HG03432 (cell line): ENCODE results near the gene TAF1B.
"Not testable (repeated sequence)": the region's sequence is repeated elsewhere in the genome, so short reads cannot be mapped to it uniquely, and the experiment has no call there.

Source experiments
- ATAC-seq: cut with Tn5 transposase; IDR thresholded peaks from one replicate; pipeline ENCODE4 v1.9.1; 2021; ENCODE audit warnings: mild to moderate bottlenecking, moderate library complexity; ENCODE audit not compliant: unreplicated experiment

TAF1B gene

GRCh38 chr2:9879455-9880194 is 36.4 kb downstream of the TAF1B start:
- no peak for ATAC-seq

GRCh38 chr2:9883897-9884296 is 40.6 kb downstream of the TAF1B start:
- ATAC-seq: no peak

GRCh38 chr2:9884436-9884835 is 41.2 kb downstream of the TAF1B start:
- ATAC-seq: no peak

- no peak for ATAC-seq
These were observed 41.9 kb downstream of the TAF1B start for GRCh38 chr2:9885036-9885684.

GRCh38 chr2:9887513-9887912 is 44.2 kb downstream of the TAF1B start:
- no peak for ATAC-seq

GRCh38 chr2:9889812-9890261 is 46.6 kb downstream of the TAF1B start:
- ATAC-seq: no peak

- ATAC-seq: no peak
These were observed 49.0 kb downstream of the TAF1B start for GRCh38 chr2:9892236-9892635.

GRCh38 chr2:9895669-9896590 is 52.7 kb downstream of the TAF1B start:
- no peak for ATAC-seq

- peak; percentile 77 for ATAC-seq
These were observed 54.1 kb downstream of the TAF1B start for GRCh38 chr2:9897331-9897737.

GRCh38 chr2:9897846-9898245 is 54.6 kb downstream of the TAF1B start:
- ATAC-seq: no peak

- ATAC-seq: no peak
These were observed 62.1 kb downstream of the TAF1B start for GRCh38 chr2:9905413-9905812.

- no peak for ATAC-seq
These were observed 64.1 kb downstream of the TAF1B start for GRCh38 chr2:9907402-9907801.

- no peak for ATAC-seq
These were observed 65.4 kb downstream of the TAF1B start for GRCh38 chr2:9908639-9909038.

GRCh38 chr2:9909106-9909505 is 65.8 kb downstream of the TAF1B start:
- ATAC-seq: no peak

GRCh38 chr2:9910699-9911098 is 67.4 kb downstream of the TAF1B start:
- ATAC-seq: no peak

- no peak for ATAC-seq
These were observed 69.2 kb downstream of the TAF1B start for GRCh38 chr2:9912468-9912867.

- ATAC-seq: peak; percentile 100
These were observed 71.3 kb downstream of the TAF1B start for GRCh38 chr2:9914384-9915065.

- no peak for ATAC-seq
These were observed 75.0 kb downstream of the TAF1B start for GRCh38 chr2:9918275-9918674.

GRCh38 chr2:9919512-9919911 is 76.2 kb downstream of the TAF1B start:
- ATAC-seq: no peak

GRCh38 chr2:9927020-9927419 is 83.7 kb downstream of the TAF1B start:
- ATAC-seq: not testable (repeated sequence)

GRCh38 chr2:9937258-9937657 is 94.0 kb downstream of the TAF1B start:
- ATAC-seq: no peak
